HT-29 (cell line): ENCODE measurements around the gene SCIN. TPM values are rescaled to one million over a fixed set of nuclear protein-coding genes. Genes with fewer than 3 reads are reported as not detected.
A peak's percentile ranks its signal among the peaks of the same experiment; 100 is the strongest.
"Not testable (repeated sequence)": the region's sequence is repeated elsewhere in the genome, so short reads cannot be mapped to it uniquely, and the experiment has no call there.

ENCODE experiments used
- DNase-seq: peaks from one replicate; pipeline ENCODE4 v3.0.0-alpha.2; 2015; ENCODE audit warnings: low spot score
- total RNA-seq: library from RNA; depleted of rRNA; stranded (reverse); fragments of >200 nt; shearing (Covaris generic); gene quantifications from 2 replicates; pipeline ENCODE4 v1.2.3, GENCODE V29; 2014; rRNA removed

SCIN gene
- 0.76 and 1.5 TPM in 2 replicates for total RNA-seq

DNA sequence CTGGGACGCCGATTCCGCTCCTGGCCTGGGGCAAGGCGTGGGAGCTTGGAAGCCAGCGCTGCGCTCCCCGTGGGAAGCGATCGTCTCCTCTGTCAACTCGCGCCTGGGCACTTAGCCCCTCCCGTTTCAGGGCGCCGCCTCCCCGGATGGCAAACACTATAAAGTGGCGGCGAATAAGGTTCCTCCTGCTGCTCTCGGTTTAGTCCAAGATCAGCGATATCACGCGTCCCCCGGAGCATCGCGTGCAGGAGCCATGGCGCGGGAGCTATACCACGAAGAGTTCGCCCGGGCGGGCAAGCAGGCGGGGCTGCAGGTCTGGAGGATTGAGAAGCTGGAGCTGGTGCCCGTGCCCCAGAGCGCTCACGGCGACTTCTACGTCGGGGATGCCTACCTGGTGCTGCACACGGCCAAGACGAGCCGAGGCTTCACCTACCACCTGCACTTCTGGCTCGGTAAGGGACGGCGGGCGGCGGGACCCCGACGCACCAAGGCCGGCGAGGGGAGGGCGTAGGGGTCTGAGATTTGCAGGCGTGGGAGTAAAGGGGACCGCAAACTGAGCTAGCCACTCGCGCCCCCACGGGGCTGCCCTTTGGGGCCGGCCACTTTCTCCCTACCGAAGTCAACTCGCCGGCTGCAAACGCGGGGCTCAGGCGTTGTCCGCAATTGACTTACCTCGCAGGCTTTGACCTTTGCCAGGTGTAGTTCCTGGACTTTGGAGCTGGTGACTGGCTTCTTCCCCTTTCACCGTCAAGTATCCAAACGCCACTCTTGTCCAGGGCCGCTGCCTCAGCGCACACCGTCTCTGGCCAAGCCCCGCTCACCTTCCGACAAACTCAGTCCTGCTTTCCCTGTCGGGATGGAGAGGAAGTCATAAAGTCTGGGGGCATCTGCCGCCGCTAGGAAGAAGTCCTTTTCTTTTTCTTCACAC lies at the start of gene SCIN:
TSS of gene SCIN (plus strand) at position 187 of the 928 bp plus-strand sequence. CDS start at position 254, 67 bp downstream.
- DNase-seq = peak; percentile 47

GRCh38 chr7:12524794-12525386 lies 45.6 kb upstream of the SCIN start:
- peak; percentile 83 for DNase-seq

DNA sequence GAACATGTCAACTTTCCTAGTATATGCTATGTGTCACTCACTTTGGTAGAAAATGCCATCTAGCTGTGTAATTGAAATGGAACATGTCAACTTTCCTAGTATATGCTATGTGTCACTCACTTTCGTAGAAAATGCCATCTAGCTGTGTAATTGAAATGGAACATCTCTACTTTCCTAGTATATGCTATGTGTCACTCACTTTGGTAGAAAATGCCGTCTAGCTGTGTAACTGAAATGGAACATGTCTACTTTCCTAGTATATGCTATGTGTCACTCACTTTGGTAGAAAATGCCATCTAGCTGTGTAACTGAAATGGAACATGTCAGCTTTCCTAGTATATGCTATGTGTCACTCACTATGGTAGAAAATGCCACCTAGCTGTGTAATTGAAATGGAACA lies 43.8 kb upstream of the SCIN start:
- not testable (repeated sequence) for DNase-seq

- DNase-seq = not testable (repeated sequence)
These were observed 42.9 kb upstream of the SCIN start for GRCh38 chr7:12527670-12528069.

GRCh38 chr7:12529971-12530710 lies 40.4 kb upstream of the SCIN start:
- DNase-seq = no peak

DNA sequence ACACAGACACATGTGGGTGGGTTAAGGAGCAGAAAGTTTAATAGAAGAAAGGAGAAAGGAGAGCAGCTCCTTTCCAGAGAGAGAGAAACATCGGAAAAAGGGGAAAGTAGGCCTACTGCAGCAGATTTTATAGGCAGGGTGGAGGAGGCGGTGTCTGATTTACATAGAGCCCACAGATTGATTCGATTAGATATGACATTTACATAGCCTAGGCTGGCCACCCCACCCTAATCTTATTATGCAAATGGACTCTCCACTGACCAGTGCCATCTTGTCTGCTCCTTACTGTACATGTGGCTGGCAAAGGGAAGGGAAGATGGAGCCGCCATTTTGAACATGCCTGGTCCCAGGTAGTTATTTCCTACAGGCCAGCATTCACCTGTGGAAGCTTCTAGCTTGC lies 38.7 kb upstream of the SCIN start:
- no peak for DNase-seq

GRCh38 chr7:12534046-12534445 lies 36.5 kb upstream of the SCIN start:
- no peak for DNase-seq

GRCh38 chr7:12539681-12540080 lies 30.8 kb upstream of the SCIN start:
- no peak for DNase-seq

DNA sequence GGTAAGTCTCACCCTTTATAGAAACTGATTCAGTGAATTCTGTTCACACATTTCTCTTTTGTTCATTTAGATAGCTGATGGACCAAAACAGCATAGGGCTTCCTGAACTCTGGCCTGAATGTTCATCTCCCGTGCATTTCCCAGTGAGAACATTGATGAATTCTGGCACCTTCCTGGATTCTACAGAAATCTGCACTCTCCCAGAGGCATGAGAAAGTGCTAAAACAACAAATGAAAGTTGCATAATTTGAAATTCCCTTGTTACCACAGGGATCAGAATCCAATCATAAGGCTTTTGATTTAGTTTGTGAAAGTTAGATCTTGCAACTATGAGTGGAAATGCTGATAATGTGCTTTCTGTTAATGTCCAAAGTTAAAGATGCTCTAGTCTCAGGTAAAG lies 29.7 kb upstream of the SCIN start:
- no peak for DNase-seq

GRCh38 chr7:12543586-12543985 lies 26.9 kb upstream of the SCIN start:
- DNase-seq = no peak

GRCh38 chr7:12549106-12549505 lies 21.4 kb upstream of the SCIN start:
- DNase-seq = no peak

GRCh38 chr7:12550956-12551355 lies 19.6 kb upstream of the SCIN start:
- no peak for DNase-seq

- no peak for DNase-seq
These were observed 17.6 kb upstream of the SCIN start for GRCh38 chr7:12552876-12553275.

DNA sequence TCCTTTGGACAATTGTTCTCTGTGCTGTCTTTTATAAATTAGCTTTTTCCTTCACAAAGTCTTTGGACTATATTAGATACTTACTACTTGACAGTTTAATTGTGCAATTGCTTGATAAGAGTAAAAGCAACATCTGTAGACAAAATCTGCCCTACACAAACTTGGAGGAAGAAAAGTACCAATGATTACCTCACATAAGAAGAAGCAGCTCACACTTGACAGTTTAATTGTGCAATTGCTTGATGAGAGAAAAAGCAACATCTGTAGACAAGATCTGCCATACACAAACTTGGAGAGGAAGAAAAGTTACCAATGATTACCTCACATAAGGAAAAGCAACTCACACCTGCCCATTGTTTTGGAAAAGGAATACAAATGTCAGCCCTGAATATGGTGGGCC lies 17.1 kb upstream of the SCIN start:
- no peak for DNase-seq

DNA sequence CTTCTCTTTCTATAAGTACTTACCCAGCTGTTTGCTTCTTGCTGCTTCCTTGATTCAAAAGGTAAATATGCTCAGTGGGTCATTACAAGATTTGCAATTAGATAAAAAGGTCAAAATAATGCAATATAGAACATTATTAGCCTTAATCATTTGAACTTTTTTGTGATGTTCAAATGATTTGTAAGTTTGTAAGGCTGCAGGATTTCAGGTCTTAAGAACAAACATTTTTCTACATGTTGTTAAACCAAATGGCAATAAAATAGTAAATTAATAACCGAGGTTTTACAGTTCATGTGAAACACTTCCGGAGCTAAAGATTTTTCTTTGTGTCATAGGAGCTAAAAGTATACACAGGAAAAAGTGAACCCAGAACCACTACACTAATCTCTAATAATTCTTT lies 16.2 kb upstream of the SCIN start:
- DNase-seq = peak; percentile 51

GRCh38 chr7:12554872-12555271 lies 15.6 kb upstream of the SCIN start:
- DNase-seq = no peak

GRCh38 chr7:12555695-12556094 lies 14.8 kb upstream of the SCIN start:
- DNase-seq = not testable (repeated sequence)

- DNase-seq = not testable (repeated sequence)
These were observed 14.3 kb upstream of the SCIN start for GRCh38 chr7:12556139-12556792.

GRCh38 chr7:12557282-12557681 lies 13.2 kb upstream of the SCIN start:
- DNase-seq = no peak

DNA sequence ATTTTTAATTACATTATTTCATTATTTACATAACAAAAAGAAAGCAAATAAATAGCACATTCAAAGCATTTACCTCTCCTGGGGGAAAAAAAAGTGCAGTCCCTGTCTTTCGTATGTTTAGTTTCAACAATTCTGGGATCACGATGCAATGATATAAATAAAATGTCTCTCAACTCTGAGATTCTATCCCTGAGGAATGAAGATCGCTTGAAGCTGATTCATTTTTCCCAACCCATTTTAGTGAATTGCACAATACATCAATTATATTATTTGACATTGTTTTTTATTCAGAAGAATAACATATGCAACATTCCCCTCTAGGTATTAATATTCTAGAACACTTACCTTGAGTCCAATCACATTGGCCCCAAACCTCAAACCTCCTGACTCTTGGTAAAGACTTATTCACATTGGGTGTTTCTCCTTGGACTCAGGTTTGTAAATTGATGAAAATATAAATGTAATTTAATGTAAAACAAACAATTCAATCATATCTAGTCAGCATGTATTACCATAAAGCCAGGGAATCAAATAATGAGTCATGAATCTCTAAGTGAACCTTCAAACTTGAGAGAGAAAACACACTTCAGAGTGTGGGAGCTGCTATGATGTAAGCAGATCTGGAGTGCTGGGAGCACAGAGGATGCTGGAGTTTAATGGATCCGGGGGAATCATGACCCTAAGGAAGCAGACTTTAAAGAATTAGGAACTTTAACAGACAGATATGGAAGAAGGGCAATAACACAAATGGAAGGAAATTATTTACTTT lies 5.3 kb upstream of the SCIN start:
- DNase-seq = peak; percentile 10

DNA sequence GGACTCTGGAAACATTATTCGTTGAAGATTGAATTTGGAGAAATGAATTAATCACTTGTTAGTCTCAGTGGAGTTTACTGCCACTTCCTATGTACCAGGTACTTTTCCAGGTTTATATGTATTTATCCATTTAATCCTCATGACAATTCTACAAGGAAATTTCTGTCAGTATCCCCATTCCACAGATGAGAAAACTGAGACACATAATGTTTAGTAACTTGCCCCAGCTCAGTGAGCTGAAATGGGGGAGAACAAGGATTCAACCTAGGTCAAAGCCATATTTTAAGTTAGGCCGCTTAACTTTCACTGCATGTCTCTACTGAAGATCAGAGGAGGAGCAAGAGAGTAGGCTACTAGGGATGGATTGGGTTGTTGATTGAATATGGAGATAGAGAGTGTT lies 4.6 kb upstream of the SCIN start:
- DNase-seq = no peak
